ENCODE results near the gene MGLL. TPM values are rescaled to one million over a fixed set of nuclear protein-coding genes. Genes with fewer than 3 reads are reported as not detected.

The MGLL gene
- total and polyA plus RNA-seq, 10 donors: 11.0 to 134 (median 80.7) TPM

DNA sequence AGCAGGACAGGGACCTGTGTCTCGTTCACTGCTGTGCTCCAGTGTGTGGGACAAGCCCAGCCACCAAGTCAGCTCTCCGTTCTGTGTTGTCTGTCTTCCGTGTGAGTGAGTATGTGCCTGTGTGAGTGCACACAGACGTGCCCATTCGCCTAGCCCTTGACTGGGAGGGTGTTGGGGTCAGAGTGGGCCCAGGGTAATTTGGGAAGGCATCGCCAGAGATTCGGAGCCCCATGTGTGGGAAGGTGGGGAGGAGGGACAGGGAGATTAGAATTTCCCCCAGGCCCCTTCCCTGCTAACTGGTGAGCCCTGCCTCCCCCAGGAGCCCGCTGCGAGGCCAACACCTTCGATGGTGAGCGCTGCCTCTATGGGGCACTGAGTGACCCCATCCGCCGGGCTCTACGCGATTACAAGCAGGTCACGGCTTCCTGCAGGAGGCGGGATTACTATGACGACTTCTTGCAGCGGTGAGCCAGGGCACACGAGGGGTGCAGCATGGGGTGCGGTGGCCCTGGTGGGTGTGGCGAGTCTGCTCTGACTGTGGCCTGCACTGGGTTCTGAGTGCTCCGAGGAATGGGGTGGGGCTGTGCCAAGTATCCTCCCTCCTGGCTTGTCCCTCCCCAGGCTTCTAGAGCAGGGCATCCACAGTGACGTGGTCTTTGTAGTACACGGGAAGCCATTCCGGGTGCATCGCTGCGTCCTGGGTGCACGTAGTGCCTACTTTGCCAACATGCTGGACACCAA is 146.5 kb downstream of the MGLL start:
- no peaks in the 10 kb centered on the region for H3K9me3 ChIP-seq
- peaks cover 13 to 94% (median 43%) of the 10 kb centered on the region in 6 donors for H3K4me1 ChIP-seq
- 91 to 93% (median 92%) methylated on average over 22 to 29 of the region's 29 CpGs for WGBS, 5 donors
- intact Hi-C loops (cut with DNase I; ENCODE audit: low total_unique reads): no loop called here
- H3K27ac ChIP-seq: peak overlapping the region in 3 of 8 donors; percentile 81 to 96 (median 82)
- peak; percentile 78 for DNase-seq
- no peaks in the 10 kb centered on the region for H3K27me3 ChIP-seq (replicated peaks in 1 of 7)
- H3K4me3 ChIP-seq: peak overlapping the region in 1 of 8 donors; percentile 46
- TF ChIP-seq, protein P1, sequence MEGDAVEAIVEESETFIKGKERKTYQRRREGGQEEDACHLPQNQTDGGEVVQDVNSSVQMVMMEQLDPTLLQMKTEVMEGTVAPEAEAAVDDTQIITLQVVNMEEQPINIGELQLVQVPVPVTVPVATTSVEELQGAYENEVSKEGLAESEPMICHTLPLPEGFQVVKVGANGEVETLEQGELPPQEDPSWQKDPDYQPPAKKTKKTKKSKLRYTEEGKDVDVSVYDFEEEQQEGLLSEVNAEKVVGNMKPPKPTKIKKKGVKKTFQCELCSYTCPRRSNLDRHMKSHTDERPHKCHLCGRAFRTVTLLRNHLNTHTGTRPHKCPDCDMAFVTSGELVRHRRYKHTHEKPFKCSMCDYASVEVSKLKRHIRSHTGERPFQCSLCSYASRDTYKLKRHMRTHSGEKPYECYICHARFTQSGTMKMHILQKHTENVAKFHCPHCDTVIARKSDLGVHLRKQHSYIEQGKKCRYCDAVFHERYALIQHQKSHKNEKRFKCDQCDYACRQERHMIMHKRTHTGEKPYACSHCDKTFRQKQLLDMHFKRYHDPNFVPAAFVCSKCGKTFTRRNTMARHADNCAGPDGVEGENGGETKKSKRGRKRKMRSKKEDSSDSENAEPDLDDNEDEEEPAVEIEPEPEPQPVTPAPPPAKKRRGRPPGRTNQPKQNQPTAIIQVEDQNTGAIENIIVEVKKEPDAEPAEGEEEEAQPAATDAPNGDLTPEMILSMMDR (IDR thresholded peaks at IDR 0.05 in 8 of 11, conservative IDR thresholded peaks at IDR 0.05 in 3 of 11): no peak
- TF ChIP-seq POLR2A (IDR thresholded peaks at IDR 0.05) (no peak), POLR2AphosphoS5 (IDR thresholded peaks at IDR 0.05) (peak in 1 of 3 donors; percentile 47)
- peaks cover 0 to 66% (median 35%) of the 10 kb centered on the region in 6 donors for H3K36me3 ChIP-seq

DNA sequence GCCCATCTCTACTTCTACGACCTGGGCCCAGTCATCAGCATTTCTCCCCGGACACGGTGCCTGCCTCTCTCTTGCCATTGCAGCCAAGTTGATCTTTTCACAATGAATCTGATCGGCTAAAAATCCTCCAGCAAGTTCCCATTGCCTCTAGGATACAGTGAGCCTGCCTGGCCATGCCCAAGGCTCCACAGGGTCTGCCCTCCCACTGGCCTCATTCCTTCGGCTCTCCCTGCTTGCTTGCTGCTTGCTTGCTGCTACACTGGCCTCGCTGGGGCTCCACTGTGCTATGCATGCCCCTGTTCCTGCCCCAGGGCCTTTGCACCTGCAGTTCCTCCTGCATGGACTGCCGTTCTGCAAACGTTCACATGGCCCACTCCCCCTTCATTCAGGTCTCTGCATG is 147.5 kb downstream of the MGLL start:
- TF ChIP-seq POLR2AphosphoS5 (IDR thresholded peaks at IDR 0.05): no peak
- TF ChIP-seq, protein P1 (IDR thresholded peaks at IDR 0.05 in 8 of 11, conservative IDR thresholded peaks at IDR 0.05 in 3 of 11): no peak
- TF ChIP-seq POLR2A (IDR thresholded peaks at IDR 0.05): no peak
- Histone ChIP-seq H3K4me1 (peaks cover 13 to 86% (median 43%) of the 10 kb centered on the region in 6 donors), H3K27me3 (replicated peaks in 1 of 7) (no peaks in the 10 kb centered on the region), H3K9me3 (no peaks in the 10 kb centered on the region), H3K27ac (peak overlapping the region in 2 of 8 donors; percentile 96), H3K36me3 (peaks cover 0 to 56% (median 28%) of the 10 kb centered on the region in 6 donors), H3K4me3 (peak overlapping the region in 4 of 8 donors; percentile 87 to 98 (median 96))
- DNase-seq: peak; percentile 79
- 87 to 94% (median 91%) methylated on average over 8 of the region's 8 CpGs for WGBS, 5 donors
- intact Hi-C loops (cut with DNase I; ENCODE audit: low total_unique reads): no loop called here

DNA sequence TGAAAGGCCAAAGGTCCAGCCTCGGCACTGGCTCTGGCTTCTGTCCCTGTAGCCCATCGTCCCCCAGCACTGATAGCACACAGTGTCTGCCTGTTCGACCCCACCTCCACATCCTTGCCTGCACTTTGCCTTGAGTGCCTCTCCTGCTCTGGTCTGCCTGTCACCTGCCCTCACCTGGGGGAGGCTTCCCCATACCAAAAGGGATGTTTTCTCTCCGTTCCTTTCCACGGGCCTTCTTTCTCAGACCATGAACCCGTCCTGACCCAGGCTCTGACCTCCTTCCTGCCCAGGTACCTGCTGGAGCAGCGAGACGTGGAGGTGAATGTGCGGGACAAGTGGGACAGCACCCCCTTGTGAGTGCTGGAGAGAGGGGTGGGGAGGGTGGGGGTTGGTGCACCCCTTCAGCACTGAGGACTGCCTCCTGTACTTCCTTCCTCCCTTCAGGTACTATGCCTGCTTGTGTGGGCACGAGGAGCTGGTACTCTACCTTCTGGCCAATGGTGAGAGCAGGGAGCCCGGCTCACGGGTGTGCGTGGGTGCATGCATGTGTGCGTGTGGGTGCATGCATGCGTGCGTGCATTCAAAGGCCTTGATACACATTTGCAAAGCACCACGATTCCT is 148.1 kb downstream of the MGLL start:
- H3K27me3 ChIP-seq (replicated peaks in 1 of 7): no peaks in the 10 kb centered on the region
- 78 to 83% (median 80%) methylated on average over 16 to 17 of the region's 17 CpGs for WGBS, 5 donors
- peak; percentile 78 for DNase-seq
- TF ChIP-seq POLR2A (IDR thresholded peaks at IDR 0.05) (no peak), POLR2AphosphoS5 (IDR thresholded peaks at IDR 0.05) (peak in 1 of 3 donors; percentile 11)
- TF ChIP-seq, protein P1 (IDR thresholded peaks at IDR 0.05 in 8 of 11, conservative IDR thresholded peaks at IDR 0.05 in 3 of 11): no peak
- H3K4me3 ChIP-seq: peak overlapping the region; percentile 87 to 98 (median 94)
- H3K27ac ChIP-seq: peak overlapping the region in 7 of 8 donors; percentile 90 to 98 (median 95)
- peaks cover 0 to 50% (median 24%) of the 10 kb centered on the region in 6 donors for H3K36me3 ChIP-seq
- H3K4me1 ChIP-seq: peaks cover 13 to 80% (median 43%) of the 10 kb centered on the region in 6 donors
- intact Hi-C loops (cut with DNase I; ENCODE audit: low total_unique reads): no loop called here
- H3K9me3 ChIP-seq: no peaks in the 10 kb centered on the region
